ENCODE data around the gene ATP1B2. TPM values are rescaled to one million over a fixed set of nuclear protein-coding genes. Genes with fewer than 3 reads are reported as not detected.

ATP1B2 gene
- total RNA-seq, 1 experiment from 2014 or later = not detected

- TF ChIP-seq ZBTB33 (IDR thresholded peaks at IDR 0.05; ENCODE audit: extremely low read depth, insufficient replicate concordance, low read length) (no peak), SRF (IDR thresholded peaks at IDR 0.05; ENCODE audit: low read depth) (no peak), ELF1 (IDR thresholded peaks at IDR 0.05; ENCODE audit: borderline replicate concordance, low read depth) (peak; percentile 55; the same call in 1 of the 2 replicates), ZNF274 (IDR thresholded peaks at IDR 0.05; ENCODE audit: low read depth, low read length) (no peak), YY1 (IDR thresholded peaks at IDR 0.05; ENCODE audit: extremely low read depth, insufficient replicate concordance, low read depth, low read length) (no peak), CTCF (IDR thresholded peaks at IDR 0.05 in 2 of 3, conservative IDR thresholded peaks at IDR 0.05 in 1 of 3; ENCODE audit: borderline replicate concordance in 1 of 3, insufficient read depth in 1 of 3, low read depth in 2 of 3, low read length in 2 of 3) (no peak), SIN3A (IDR thresholded peaks at IDR 0.05; ENCODE audit: low read depth) (peak; percentile 71), CBX3 (IDR thresholded peaks at IDR 0.05; ENCODE audit: low read depth) (no peak), SP1 (IDR thresholded peaks at IDR 0.05; ENCODE audit: low read depth) (no peak; the same call in 1 of the 2 replicates), CEBPB (IDR thresholded peaks at IDR 0.05; ENCODE audit: low read depth) (no peak), POLR2A (IDR thresholded peaks at IDR 0.05; ENCODE audit: borderline replicate concordance, extremely low read depth, insufficient read depth, insufficient read length) (no peak)
- TF ChIP-seq, protein P1, sequence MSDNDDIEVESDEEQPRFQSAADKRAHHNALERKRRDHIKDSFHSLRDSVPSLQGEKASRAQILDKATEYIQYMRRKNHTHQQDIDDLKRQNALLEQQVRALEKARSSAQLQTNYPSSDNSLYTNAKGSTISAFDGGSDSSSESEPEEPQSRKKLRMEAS (IDR thresholded peaks at IDR 0.05) = peak; percentile 76; the same call in 1 of the 2 replicates
- TF ChIP-seq, protein P2, sequence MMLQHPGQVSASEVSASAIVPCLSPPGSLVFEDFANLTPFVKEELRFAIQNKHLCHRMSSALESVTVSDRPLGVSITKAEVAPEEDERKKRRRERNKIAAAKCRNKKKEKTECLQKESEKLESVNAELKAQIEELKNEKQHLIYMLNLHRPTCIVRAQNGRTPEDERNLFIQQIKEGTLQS (IDR thresholded peaks at IDR 0.05) = no peak
These were observed 35.0 kb downstream of the ATP1B2 start (continued) for GRCh38 chr17:7685533-7686221.

All from HCT116 (cell line).